Endothelial cell of umbilical vein (primary cell): Measurements from ENCODE around the gene ZNF687.

Experiments
- CTCF ChIP-seq, 2 donors: IDR thresholded peaks; 1 replicate in 1 of 2; 2 replicates in 1 of 2; pipeline ENCODE4 v1.5.1; 2011; ENCODE audit warnings: low read length in 2 of 2, mild to moderate bottlenecking in 2 of 2, moderate library complexity in 2 of 2, control low read depth in 1 of 2, inconsistent platforms in 1 of 2, low read depth in 1 of 2; ENCODE audit not compliant: insufficient read depth in 1 of 2; ENCODE audit errors: extremely low read depth in 1 of 2
- EZH2 ChIP-seq: IDR thresholded peaks from 2 replicates; pipeline ENCODE4 v1.6.1; 2012; ENCODE audit warnings: borderline replicate concordance, low read depth, mild to moderate bottlenecking, moderate library complexity, low read length, inconsistent platforms; ENCODE audit not compliant: severe bottlenecking
- FOS ChIP-seq: IDR thresholded peaks from 2 replicates; pipeline ENCODE4 v1.6.1; 2011; ENCODE audit warnings: mild to moderate bottlenecking, low read length, moderate library complexity, borderline replicate concordance; ENCODE audit not compliant: insufficient read depth
- JUN ChIP-seq: IDR thresholded peaks from 2 replicates; pipeline ENCODE4 v1.6.1; 2011; ENCODE audit warnings: borderline replicate concordance, low read depth; ENCODE audit not compliant: insufficient read length, insufficient read depth
- MAX ChIP-seq: IDR thresholded peaks from 2 replicates; pipeline ENCODE4 v1.6.1; 2011; ENCODE audit not compliant: insufficient read depth, insufficient read length
- MYC ChIP-seq: IDR thresholded peaks from one replicate; pipeline ENCODE4 v1.6.1; 2011; ENCODE audit warnings: mild to moderate bottlenecking, low read depth, low read length
- POLR2A ChIP-seq: IDR thresholded peaks from 2 replicates; pipeline ENCODE4 v1.6.1; 2012; ENCODE audit warnings: low read depth, mild to moderate bottlenecking, control low read depth, low read length
- POLR2AphosphoS5 ChIP-seq: IDR thresholded peaks from 2 replicates; pipeline ENCODE4 v1.6.1; 2012; ENCODE audit warnings: low read depth, mild to moderate bottlenecking, control low read depth, low read length, moderate library complexity; ENCODE audit not compliant: insufficient read depth

- no peak for TF ChIP-seq CTCF (IDR thresholded peaks at IDR 0.05; ENCODE audit: extremely low read depth in 1 of 2, insufficient read depth in 1 of 2, low read depth in 1 of 2, low read length in 2 of 2)
- TF ChIP-seq POLR2A, result no peak
- no peak for TF ChIP-seq MAX
- no peak for TF ChIP-seq FOS
- no peak for TF ChIP-seq JUN
- no peak for TF ChIP-seq MYC
- TF ChIP-seq POLR2AphosphoS5, result no peak
- TF ChIP-seq EZH2, result no peak
These were observed 15.8 kb upstream of the ZNF687 start for GRCh38 chr1:151266315-151266714.
